OCI-LY7 (cell line): Measurements from ENCODE around the gene RNASE2. TPM values are rescaled to one million over a fixed set of nuclear protein-coding genes. Genes with fewer than 3 reads are reported as not detected.

Experiments
- BruUV-seq: library from RNA; stranded (reverse); fragments of 400-500 nt; replicated peaks from 2 replicates; lab custom pipeline; 2021; lab: Mats Ljungman, UMichigan
- CTCF ChIA-PET: fragments of 300-600 bp; sonication (Branson Sonifier 250); formaldehyde crosslinking; loops from one replicate; lab custom pipeline; 2022; ENCODE audit warnings: antibody characterized with exemption; ENCODE audit not compliant: unreplicated experiment; lab: Charles Lee
- POLR2A ChIA-PET: fragments of 300-600 bp; sonication (Branson Sonifier 250); formaldehyde crosslinking; loops from one replicate; lab custom pipeline; 2022; ENCODE audit warnings: antibody characterized with exemption; lab: Charles Lee
- DNase-seq: peaks from one replicate; pipeline ENCODE4 v3.0.0-alpha.2; 2015; ENCODE audit warnings: low spot score
- H2AFZ ChIP-seq: fragments of 200-600 bp; sonication (generic), shearing (Covaris generic); 2 replicates; pipeline ENCODE4 v1.6.1; 2014; ENCODE audit warnings: mild to moderate bottlenecking, antibody characterized with exemption, low read length, moderate library complexity
- H3K27ac ChIP-seq: fragments of 200-600 bp; sonication (generic); 2 replicates; pipeline ENCODE4 v1.5.1; 2014; ENCODE audit warnings: mixed run types, low read depth, mild to moderate bottlenecking, moderate library complexity, low read length, inconsistent platforms; ENCODE audit not compliant: poor library complexity, severe bottlenecking
- H3K36me3 ChIP-seq: fragments of 200-600 bp; sonication (generic); 2 replicates; pipeline ENCODE4 v1.6.1; 2014; ENCODE audit warnings: mild to moderate bottlenecking, antibody characterized with exemption, low read length, moderate library complexity, mixed read lengths; ENCODE audit not compliant: insufficient read depth
- H3K4me1 ChIP-seq: fragments of 200-600 bp; sonication (generic); 2 replicates; pipeline ENCODE4 v1.5.1; 2014; ENCODE audit warnings: mild to moderate bottlenecking, low read length; ENCODE audit not compliant: insufficient read depth, poor library complexity, severe bottlenecking
- H3K4me2 ChIP-seq: fragments of 200-600 bp; sonication (generic); 2 replicates; pipeline ENCODE4 v1.6.1; 2014; ENCODE audit warnings: mild to moderate bottlenecking, low read length
- H3K4me3 ChIP-seq: fragments of 200-600 bp; sonication (generic); 2 replicates; pipeline ENCODE4 v1.5.1; 2014; ENCODE audit warnings: mild to moderate bottlenecking, low read depth, low read length; ENCODE audit not compliant: poor library complexity, severe bottlenecking
- H3K79me2 ChIP-seq: fragments of 200-600 bp; sonication (generic); 2 replicates; pipeline ENCODE4 v1.6.1; 2016; ENCODE audit warnings: low read depth, mild to moderate bottlenecking, low read length, moderate library complexity, mixed read lengths; ENCODE audit not compliant: insufficient read depth
- H3K9me2 ChIP-seq: fragments of 200-600 bp; sonication (generic); 2 replicates; pipeline ENCODE4 v1.6.1; 2016; ENCODE audit warnings: mild to moderate bottlenecking, low read length, mixed read lengths; ENCODE audit not compliant: insufficient read depth
- H3K9me3 ChIP-seq: fragments of 200-600 bp; sonication (generic); 2 replicates; pipeline ENCODE4 v1.6.1; 2014; ENCODE audit warnings: mild to moderate bottlenecking, mixed run types, low read length, mixed read lengths
- H4K20me1 ChIP-seq: fragments of 200-600 bp; sonication (generic); 2 replicates; pipeline ENCODE4 v1.6.1; 2014; ENCODE audit warnings: mild to moderate bottlenecking, antibody characterized with exemption, low read length, moderate library complexity, mixed read lengths; ENCODE audit not compliant: insufficient read depth
- EZH2phosphoT487 ChIP-seq: fragments of 200-600 bp; sonication (generic); IDR thresholded peaks from 2 replicates; pipeline ENCODE4 v1.6.1; 2018; ENCODE audit warnings: low read depth, borderline replicate concordance, mild to moderate bottlenecking, mixed run types, antibody characterized with exemption, low read length, moderate library complexity, mixed read lengths
- intact Hi-C: fragments of 100-400 bp; cut with micrococcal nuclease; formaldehyde crosslinking; loops from one replicate; pipeline ENCODE4 v1.10.0; 2022; ENCODE audit not compliant: unreplicated experiment
- total RNA-seq, 2 experiments: library from RNA; depleted of rRNA in 1 of 2; stranded (reverse); fragments of >200 nt in 1 of 2; shearing (Covaris generic) in 1 of 2; gene quantifications; 2 replicates each; pipeline ENCODE4 v1.2.3, GENCODE V29; 2014 to 2022
- TF ChIP-seq, protein P1 (sequence below): fragments of 200-600 bp; sonication (generic); conservative IDR thresholded peaks from 2 replicates; pipeline ENCODE4 v1.5.1; 2014; ENCODE audit warnings: mild to moderate bottlenecking, antibody characterized with exemption, low read length, moderate library complexity, mixed read lengths

The RNASE2 gene
- total RNA-seq, 2 experiments from 2014 or later, result not detected

GRCh38 chr14:20997115-20997514 is 41.8 kb downstream of the RNASE2 start:
- Histone ChIP-seq H4K20me1 (no peaks in the 10 kb centered on the region), H3K4me3 (no peak overlapping the region), H3K9me2 (no peaks in the 10 kb centered on the region), H3K79me2 (peaks cover 5% of the 10 kb centered on the region; the same call in 1 of the 2 replicates), H3K4me1 (peaks cover under 1% of the 10 kb centered on the region), H3K9me3 (no peaks in the 10 kb centered on the region), H3K4me2 (no peak overlapping the region), H3K36me3 (peaks cover 56% of the 10 kb centered on the region), H2AFZ (no peak overlapping the region), H3K27ac (no peak overlapping the region)
- no TSS peak for BruUV-seq
- intact Hi-C loops, result no loop called here
- CTCF ChIA-PET, result no interaction called here
- TF ChIP-seq, protein P1, sequence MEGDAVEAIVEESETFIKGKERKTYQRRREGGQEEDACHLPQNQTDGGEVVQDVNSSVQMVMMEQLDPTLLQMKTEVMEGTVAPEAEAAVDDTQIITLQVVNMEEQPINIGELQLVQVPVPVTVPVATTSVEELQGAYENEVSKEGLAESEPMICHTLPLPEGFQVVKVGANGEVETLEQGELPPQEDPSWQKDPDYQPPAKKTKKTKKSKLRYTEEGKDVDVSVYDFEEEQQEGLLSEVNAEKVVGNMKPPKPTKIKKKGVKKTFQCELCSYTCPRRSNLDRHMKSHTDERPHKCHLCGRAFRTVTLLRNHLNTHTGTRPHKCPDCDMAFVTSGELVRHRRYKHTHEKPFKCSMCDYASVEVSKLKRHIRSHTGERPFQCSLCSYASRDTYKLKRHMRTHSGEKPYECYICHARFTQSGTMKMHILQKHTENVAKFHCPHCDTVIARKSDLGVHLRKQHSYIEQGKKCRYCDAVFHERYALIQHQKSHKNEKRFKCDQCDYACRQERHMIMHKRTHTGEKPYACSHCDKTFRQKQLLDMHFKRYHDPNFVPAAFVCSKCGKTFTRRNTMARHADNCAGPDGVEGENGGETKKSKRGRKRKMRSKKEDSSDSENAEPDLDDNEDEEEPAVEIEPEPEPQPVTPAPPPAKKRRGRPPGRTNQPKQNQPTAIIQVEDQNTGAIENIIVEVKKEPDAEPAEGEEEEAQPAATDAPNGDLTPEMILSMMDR, result no peak
- no peak for TF ChIP-seq EZH2phosphoT487
- POLR2A ChIA-PET, result interaction anchor here (0.6 to 2.2 kb wide), 5 partner anchors 8 to 25 kb away, joined by 3 to 5 read pairs (median 4); no protein-coding TSS in a partner anchor
- no peak for DNase-seq

DNA sequence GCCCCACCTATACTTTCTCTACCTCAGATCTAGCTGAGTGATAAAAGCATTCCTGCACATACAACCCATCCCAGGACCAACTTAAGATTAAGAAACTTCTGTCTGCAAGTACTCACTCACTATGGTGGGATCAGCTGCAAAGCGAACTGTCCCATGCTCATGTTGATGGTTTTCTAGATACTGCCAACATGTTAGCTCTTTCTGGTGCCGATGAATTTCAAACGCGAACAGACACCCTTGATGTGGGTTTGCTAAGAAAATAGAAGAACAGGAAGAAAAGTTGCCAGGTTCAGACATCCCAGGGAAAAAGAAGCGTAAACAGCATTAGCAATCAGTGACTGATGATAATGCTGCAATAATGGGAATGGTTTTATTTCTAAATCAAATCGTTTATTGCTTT is 42.3 kb downstream of the RNASE2 start:
- ChIA-PET POLR2A (interaction anchor here (0.6 to 2.2 kb wide), 5 partner anchors 9 to 25 kb away, joined by 3 to 5 read pairs (median 4); no protein-coding TSS in a partner anchor), CTCF (no interaction called here)
- Histone ChIP-seq H4K20me1 (no peaks in the 10 kb centered on the region), H3K9me2 (no peaks in the 10 kb centered on the region), H3K27ac (no peak overlapping the region), H2AFZ (no peak overlapping the region), H3K9me3 (no peaks in the 10 kb centered on the region), H3K4me2 (no peak overlapping the region), H3K79me2 (peaks cover under 1% of the 10 kb centered on the region; the same call in 1 of the 2 replicates), H3K4me1 (no peaks in the 10 kb centered on the region), H3K36me3 (peaks cover 52% of the 10 kb centered on the region), H3K4me3 (no peak overlapping the region)
- intact Hi-C loops, result no loop called here
- BruUV-seq, result no TSS peak
- no peak for TF ChIP-seq EZH2phosphoT487
- TF ChIP-seq, protein P1, result no peak
- DNase-seq, result no peak

- Histone ChIP-seq H3K4me2 (no peak overlapping the region), H3K27ac (no peak overlapping the region), H2AFZ (no peak overlapping the region), H3K36me3 (peaks cover 46% of the 10 kb centered on the region), H3K9me3 (no peaks in the 10 kb centered on the region), H3K79me2 (no peaks in the 10 kb centered on the region), H4K20me1 (no peaks in the 10 kb centered on the region), H3K9me2 (no peaks in the 10 kb centered on the region), H3K4me1 (no peaks in the 10 kb centered on the region), H3K4me3 (no peak overlapping the region)
- no TSS peak for BruUV-seq
- ChIA-PET POLR2A (interaction anchor here (1.0 to 2.2 kb wide), 3 partner anchors 9 to 17 kb away, joined by 3 to 5 read pairs (median 3); no protein-coding TSS in a partner anchor), CTCF (no interaction called here)
- intact Hi-C loops, result no loop called here
- TF ChIP-seq, protein P1, result no peak
- no peak for TF ChIP-seq EZH2phosphoT487
- no peak for DNase-seq
These were observed 42.9 kb downstream of the RNASE2 start for GRCh38 chr14:20998139-20998538.
